ENCODE results near the gene GRK1. TPM values are rescaled to one million over a fixed set of nuclear protein-coding genes. Genes with fewer than 3 reads are reported as not detected.

GRK1 gene
- total RNA-seq, 1 donor from 2014 or later, result not detected

DNA sequence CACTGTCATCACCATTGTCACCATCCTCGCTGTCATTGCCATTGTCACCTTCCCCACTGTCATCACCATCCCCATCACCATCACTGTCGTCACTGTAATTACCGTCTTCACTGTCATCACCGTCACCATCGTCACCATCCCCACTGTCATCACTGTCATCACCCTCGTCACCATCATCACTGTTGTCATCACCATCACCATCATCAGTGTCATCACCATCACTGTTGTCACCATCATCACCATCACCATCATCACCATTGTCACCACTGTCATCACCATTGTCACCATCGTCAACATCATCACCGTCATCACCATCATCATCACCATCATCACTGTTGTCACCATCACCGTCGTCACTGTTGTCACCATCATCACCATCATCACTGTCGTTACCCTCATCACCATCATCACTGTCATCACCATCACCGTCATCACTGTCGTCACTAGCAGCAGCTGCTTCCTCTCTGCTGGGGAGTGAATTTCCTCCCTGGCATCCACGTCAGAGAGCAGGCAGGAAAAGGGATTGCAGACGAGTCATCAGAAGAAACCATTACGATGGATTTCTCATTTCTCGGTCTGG lies 119.3 kb downstream of the GRK1 start:
- H3K4me3 ChIP-seq (ENCODE audit: low read depth, low read length), result no peak overlapping the region
- peaks cover 4% of the 10 kb centered on the region for H3K27me3 ChIP-seq (ENCODE audit: control insufficient read depth, insufficient read depth, low read length)
- H3K36me3 ChIP-seq (ENCODE audit: control insufficient read depth, insufficient read depth, low read length), result no peaks in the 10 kb centered on the region
- DNase-seq (ENCODE audit: low read depth), result no peak
- TF ChIP-seq, protein P1, sequence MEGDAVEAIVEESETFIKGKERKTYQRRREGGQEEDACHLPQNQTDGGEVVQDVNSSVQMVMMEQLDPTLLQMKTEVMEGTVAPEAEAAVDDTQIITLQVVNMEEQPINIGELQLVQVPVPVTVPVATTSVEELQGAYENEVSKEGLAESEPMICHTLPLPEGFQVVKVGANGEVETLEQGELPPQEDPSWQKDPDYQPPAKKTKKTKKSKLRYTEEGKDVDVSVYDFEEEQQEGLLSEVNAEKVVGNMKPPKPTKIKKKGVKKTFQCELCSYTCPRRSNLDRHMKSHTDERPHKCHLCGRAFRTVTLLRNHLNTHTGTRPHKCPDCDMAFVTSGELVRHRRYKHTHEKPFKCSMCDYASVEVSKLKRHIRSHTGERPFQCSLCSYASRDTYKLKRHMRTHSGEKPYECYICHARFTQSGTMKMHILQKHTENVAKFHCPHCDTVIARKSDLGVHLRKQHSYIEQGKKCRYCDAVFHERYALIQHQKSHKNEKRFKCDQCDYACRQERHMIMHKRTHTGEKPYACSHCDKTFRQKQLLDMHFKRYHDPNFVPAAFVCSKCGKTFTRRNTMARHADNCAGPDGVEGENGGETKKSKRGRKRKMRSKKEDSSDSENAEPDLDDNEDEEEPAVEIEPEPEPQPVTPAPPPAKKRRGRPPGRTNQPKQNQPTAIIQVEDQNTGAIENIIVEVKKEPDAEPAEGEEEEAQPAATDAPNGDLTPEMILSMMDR (IDR thresholded peaks at IDR 0.05; ENCODE audit: insufficient read depth, low read length, poor library complexity, severe bottlenecking), result no peak

Other genes with a start within 250 kb of the GRK1 start
- gene ADPRHL1, start 213.7 kb upstream of the GRK1 start, total RNA-seq, result 0.75 and 0.84 TPM in 2 replicates
- gene DCUN1D2, start 176.5 kb upstream of the GRK1 start, total RNA-seq, result 9.9 and 12.9 TPM in 2 replicates
- 47.7 and 54.4 TPM in 2 replicates for gene TFDP1, start 82.5 kb upstream of the GRK1 start, total RNA-seq
- gene ATP4B, start 9.0 kb upstream of the GRK1 start, total RNA-seq, result not detected in 2 replicates
- 6.4 and 11.4 TPM in 2 replicates for gene TMEM255B, start 92.0 kb downstream of the GRK1 start, total RNA-seq
- 99.6 and 110 TPM in 2 replicates for gene GAS6, start 196.9 kb downstream of the GRK1 start, total RNA-seq

Data from kidney epithelial cell (primary cell).